CD4-positive, alpha-beta T cell treated with Interleukin-4 for 4 hours (primary cell): ENCODE results near the gene PEA15.

ENCODE experiments used
- DNase-seq: peaks from one replicate; pipeline ENCODE4 v3.0.0-alpha.2; 2020

Gene PEA15

DNA sequence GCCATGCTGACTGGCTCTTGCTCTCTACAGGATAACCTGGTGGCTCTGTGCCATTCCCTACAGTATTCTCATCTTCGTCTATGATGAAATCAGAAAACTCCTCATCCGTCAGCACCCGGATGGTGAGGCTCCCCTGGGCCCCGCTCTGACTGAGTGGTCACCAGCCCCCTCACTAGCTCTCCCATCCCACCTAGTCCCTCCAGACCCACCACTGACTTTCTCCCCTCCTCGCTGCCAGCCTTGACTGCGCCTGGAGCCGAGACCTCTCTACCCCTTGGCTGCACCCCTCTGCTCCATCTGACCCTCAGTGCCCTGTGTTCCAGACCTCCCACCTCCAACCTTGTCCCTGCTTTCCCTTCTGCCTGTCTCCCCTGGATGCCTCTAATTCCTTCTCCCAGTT, 18.9 kb upstream of the PEA15 start:
- DNase-seq = no peak

DNA sequence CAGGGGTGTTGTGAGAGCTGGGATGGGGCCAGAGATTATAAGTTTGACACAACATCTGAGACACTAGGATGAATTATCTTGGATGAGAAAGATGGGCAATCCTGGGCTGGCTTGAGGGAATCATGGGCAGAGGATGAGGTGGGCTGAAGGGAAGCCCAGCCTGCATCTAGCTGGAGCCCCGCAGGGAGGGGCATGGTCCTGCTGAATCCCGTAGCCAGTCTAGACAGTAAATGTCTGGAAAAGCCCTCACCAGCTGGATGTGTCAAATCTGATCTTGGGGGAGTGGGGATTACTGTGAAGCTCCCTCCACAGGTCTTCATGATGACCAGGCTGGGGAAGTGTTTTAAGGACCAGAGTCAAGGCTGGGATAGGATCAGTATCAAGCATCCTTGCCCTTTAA, 18.5 kb upstream of the PEA15 start:
- DNase-seq = no peak

DNA sequence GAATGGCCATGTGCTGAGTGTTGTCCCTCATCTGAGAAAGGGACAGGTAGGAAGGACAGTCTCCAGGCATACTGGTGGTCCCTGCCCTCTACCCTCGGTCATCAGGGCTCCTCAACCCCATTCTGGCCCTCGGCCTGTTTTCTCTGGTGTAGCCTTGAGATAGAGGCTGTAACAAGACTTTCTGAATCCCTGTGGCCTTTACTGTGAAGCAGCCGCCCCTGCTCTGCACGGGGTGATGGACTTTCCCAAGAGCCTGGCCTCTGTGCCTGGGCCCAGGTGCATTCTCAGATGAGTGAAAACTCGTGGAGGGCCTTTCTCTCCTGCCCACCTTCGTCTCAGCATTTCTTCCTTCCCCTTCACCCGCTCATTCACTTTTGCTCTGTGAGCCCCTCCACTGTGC, 17.8 kb upstream of the PEA15 start:
- DNase-seq = no peak

DNA sequence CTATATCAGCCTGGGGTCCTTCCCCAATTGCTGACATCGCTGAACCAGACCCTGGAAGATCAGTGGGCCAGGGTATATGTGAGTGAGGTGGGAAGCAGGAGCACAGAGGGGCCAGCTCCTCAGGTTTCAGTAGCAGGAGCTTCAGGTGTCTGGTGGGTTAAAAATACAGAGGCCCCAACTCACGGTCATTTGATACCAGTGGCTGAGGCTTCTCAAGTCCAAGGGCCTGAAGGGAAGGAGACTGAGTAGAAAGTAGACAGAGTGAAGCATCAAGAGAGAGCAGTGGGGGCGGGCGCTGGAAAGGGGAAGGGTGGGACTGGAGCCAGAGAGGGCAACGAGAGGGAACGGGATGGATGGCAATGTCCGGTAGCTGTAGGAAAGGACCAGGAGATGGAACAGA, 16.8 kb upstream of the PEA15 start:
- DNase-seq = no peak

DNA sequence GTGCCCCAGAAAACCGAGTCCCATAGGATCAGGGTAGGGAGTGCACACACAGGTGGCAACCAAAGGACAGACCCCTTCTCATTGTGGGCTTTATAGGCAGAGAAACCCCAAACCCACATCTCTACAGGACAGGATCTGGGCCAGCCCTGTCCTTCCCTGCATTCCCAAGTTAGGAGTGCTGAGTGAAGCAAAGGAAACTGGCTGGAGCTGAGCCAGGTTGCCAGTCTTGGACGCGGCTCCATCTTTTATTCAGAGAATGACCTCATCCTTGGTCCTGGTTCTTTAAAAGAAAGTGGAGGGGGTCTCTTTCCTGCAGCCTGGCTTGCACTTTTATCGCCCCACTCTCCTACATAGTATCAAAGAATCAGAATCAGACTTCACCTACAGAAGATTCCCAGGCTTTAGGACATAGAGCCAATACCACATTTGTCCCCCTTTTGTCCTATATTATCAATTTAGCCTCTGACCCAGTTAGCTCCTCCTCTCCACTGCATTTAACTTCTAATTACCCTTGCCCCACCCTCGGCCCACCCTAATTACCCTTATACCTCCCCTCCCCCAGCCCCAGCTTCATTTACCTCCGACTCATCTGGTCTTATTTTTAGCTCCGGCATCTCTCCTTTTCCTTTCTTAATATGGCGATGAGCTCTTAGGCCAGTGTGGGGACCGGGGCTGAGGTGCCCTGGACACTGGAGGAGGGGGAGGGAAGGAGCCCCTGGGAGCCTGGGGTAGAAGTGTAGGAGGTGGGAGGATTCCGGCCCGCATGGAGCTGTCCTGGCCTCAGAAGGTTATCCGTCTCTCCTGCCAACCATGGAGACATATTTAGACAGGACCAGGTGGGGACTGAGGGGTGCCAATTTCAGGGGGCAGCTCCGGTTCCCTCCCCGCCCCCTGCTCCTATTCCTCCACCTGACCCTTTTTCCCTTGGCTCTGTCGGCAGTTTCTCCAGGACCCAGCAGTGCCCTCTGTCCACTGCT, 15.2 kb upstream of the PEA15 start, which contains the start of gene CASQ1:
Gene CASQ1 (plus strand): TSS at position 927 of the 977 bp plus-strand sequence. CDS start 177 bp downstream, outside the sequence.
- no peak for DNase-seq

DNA sequence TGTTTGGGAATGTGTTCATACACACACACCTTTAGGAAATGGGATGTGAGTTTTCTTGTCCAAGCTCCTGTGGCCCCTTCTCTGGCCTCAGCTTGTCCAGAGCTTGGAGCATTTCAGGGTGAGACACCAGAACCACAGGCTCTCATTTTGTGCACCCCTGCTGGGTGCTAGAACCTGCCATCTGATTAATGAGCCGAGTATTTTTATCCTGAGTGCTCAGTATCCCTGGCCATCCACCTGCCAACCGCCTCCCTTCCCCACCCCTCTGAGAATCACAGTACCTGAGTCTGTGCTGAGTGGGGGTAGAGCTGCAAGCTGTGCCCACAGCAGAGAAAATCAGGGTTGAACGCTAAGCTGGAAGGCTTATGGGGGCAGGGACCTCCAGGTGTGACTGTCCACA, 13.4 kb upstream of the PEA15 start:
- DNase-seq = no peak

DNA sequence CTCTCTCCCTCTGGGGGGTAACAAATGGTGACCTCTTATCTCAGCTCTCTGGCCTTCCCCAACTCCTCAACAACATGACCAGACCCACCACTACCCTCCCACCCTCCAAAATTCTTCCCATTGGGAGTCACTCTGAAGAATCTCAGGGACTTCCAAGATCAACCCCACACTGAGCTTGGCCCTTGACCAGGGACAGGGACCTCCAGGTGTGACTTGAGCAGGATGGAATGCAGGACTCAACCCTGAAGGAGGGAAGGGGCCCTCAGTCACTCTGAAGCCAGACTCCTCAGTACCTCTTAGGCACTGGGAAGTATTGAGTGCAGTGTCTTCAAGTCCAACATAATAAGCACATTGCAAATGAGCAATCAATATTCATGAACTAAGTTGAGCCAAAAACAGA, 12.9 kb upstream of the PEA15 start:
- no peak for DNase-seq

DNA sequence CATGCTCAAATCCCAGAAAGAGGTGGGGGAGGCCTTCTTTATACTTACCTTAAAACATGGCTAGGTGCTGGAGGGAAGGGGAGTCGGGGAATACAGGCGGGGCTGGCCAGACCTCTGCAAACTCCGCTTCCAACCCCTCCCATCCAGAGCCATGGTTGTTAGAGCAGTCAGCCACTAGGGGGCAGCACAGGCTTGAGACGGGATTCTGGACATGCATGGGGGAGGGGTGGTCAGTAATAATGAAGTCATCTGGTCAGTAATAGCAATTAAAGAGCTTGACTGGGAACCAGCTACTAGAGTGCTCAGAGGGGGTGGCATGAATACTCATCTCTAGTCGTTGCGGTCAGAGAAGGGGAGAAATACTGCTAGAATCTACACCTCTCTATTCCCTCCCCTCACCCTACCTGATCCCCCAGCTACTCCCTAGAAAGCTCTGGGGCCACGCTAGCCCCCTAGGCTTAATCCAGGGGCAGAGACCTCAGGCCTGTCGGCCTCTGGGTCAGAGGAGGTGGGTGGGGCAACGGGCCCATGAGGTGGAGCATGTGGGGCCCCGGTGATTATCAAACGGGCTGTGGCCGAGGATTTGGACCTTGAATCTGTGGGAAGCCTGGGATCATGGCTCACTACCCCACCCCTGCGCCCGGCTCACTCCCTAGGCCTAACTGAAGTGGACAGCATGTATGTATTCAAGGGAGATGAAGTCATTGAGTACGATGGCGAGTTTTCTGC, 11.9 kb upstream of the PEA15 start:
- peak; percentile 71 for DNase-seq

DNA sequence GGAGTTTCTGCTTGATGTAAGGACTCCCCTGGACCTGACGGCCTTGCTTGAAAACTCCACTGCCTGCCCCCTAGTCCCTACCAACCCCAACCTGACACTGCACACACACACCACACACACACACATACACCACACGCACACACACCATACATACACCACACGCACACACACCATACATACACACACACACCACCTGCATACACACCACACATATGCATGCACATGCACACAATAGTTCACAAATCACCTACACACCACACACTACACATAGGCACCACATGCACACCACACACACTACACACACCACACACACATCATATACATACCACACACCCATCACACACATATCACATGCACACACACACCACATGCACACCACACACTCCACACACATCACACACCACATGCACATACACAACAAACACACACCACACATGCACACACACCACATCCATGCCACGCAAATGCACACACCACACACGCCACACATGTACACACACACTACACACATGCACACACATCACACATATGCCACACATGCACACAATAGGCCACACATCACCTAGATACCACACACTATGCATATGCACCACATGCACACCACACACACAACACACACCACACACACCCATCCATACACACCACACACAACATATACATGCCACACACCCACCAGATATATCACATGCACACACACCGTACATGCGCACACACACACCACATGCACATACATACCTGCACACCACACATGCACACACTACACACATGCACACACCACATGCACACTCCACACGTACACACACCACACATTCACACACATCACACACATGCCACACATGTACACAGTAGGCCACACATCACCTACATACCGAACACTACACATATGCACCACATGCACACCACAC, 11.1 kb upstream of the PEA15 start:
- DNase-seq = no peak

DNA sequence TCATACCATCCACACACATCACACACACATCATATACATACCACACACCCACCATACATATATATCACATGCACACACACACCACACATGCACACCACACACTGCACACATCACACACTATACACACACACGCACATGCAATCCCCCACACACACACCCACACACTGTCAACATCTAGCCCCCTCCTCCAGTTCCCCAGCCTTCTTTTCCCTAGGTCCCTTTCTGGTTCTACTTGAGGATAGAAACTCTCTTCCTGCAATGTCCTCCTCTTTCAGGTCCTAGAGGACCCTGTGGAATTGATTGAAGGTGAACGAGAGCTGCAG, 10.5 kb upstream of the PEA15 start:
- no peak for DNase-seq

DNA sequence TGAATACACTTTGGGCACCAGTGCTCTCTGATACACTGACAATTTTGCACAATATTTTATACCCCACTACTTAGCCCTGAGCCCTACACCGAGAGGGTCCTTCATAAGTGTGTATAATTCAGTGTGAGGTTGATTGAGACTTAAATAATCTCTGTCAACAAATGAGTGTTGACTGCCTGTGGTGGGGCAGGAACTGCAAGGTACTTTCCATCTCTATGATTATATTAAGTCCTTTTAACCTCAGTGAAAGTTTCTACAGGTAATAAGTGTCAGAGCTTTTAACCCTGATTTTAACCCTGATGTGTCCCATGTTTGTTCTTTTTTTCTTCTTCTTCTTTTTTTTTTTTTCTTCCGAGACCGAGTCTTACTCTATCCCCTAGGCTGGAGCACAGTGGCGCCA, 9.0 kb upstream of the PEA15 start:
- no peak for DNase-seq

DNA sequence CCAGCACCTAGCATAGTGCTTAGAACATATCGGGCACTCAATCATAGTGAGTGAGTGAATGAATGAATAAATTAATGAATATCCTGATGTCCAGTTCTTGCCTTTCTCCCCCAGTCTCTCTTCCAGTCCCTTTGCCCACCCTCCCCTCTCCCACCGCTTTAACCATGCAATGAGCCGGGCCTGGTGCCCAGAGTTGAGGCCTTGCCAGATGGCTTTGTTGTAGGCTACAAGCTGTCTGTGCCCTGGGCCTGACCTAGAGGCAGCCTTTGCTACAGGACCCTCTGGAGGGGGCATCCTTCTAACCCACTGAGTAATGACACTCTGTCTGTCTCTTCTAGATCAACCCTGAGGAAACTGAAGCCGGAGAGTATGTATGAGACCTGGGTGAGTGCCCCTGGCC, 8.0 kb upstream of the PEA15 start:
- DNase-seq = no peak

DNA sequence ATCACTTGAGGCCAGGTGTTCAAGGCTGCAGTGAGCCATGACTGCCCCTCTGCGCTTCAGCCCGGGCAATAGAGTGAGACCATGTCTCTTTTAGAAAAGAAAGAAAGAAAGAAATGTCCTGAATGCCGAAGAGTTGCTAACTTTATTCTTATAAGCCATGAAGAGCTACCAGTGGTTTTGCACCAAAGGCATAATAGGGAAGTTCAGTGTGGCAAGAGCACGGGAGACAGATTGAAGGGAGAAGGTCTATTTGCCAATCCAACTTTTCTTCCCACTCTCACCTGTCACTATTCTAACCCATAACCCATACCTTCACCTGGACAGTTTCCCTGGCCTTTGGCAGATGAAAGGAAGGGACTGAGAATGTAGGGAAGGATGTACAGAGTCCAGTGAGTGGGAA, 4.4 kb upstream of the PEA15 start:
- no peak for DNase-seq

DNA sequence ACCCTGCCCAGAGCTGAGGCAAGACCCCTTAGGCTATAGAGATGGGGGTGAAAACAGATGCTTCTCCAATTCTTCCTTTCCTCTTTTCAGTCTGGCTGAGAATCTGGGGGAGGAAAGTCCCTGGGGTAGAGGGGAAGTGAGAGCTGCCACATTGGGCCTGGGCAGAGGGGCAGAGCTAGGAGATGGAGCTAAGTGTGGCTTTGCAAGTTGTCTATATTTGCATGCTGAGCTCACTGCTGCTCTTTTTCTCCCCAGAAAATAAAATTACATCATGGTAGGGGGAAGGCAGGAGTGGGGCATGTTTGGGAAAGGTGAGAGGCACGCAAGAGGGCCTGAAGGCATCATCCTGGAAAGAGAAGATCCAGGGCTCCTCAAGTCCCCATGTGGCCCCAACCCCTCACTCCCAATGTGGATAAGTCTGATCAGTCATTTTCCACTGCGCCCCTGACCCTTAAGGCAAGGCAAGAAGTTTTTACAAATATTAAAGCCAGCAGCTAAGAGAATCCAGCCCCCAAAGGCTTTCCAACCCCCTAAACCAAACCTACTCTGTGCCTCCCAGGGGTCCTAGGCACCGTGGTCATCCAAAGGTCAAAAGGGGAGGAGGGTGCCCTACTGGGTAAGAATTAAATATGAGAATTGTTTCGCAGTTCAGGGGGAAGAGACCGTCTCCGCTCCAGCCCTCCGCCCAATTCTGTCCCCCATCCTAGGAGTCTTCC, 500 bp upstream of the PEA15 start:
- peak; percentile 22 for DNase-seq

DNA sequence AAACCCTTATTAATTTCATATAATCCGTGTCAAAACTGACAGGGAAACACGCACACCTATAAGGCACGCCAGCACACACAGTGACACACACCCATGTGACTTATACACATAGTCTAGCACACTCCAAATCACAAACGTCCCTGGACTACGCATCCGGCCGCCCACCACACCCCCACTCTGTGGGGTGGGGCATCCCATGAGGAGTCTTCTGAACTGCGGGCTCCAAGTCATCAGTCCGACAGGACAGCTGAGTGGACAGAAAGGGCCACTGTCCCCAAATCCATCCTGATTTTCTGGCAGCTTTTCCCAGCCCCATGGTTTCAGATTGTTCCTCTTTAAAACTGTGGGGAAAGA, 829 bp downstream of the PEA15 start:
- peak; percentile 63 for DNase-seq

DNA sequence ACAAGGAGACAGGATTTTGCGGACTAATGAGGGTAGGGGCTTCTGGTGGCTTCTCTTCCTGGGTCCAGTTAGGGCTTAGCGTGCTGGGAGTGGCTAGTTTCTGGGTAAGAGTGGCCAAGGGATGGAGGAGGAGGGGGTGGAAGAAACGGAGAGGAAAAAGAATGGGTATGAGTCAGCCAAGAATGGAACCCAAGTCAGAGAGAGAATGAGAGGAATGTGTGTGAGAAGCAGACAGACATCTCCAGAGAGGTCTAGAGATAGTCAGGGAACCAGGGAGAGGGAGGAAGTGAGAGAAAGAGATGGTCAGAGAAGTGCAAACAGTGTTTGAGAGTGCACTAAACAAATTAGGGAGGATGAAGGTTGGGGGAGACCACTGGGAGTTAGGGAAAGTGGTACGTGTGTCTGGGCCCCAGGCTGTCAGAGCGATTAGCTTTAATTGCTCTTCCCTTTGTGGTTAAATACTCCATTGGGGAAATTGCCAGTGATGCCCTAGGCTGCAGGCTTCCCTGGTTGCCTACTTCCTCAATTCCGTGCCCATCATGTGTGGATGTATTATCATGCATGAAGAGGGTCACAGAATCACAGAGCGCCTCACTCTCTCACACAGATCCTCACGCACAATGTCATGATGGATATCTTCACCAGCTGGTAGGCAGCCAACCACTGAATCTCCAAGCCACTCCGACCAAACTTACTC, 1.4 kb downstream of the PEA15 start:
- DNase-seq = no peak

DNA sequence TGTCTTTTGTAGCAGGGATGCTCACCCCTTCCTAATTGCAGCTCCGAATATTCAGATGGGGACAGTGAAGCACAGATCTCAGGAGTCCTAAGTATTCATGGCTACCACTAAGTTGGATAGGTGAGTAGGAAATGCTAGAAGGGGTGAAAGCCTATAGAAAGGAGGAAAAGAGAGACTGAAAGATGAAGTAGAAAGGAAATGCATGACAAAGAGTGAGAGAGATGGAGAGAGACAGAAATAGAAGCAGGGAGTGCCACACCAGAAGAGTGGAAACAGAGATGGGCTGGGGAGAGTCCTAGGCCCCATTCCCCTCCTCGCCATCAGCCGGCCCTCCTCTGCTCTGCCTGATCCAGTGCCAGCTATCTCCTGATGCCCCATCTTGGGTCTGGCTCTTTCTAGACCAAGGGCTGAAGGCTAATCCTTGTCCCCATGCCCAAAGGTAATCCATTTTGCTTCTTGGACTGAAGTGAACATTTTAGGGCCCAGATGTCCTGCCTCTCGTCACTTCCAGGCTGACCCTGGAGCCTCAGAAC, 2.0 kb downstream of the PEA15 start:
- DNase-seq = no peak

DNA sequence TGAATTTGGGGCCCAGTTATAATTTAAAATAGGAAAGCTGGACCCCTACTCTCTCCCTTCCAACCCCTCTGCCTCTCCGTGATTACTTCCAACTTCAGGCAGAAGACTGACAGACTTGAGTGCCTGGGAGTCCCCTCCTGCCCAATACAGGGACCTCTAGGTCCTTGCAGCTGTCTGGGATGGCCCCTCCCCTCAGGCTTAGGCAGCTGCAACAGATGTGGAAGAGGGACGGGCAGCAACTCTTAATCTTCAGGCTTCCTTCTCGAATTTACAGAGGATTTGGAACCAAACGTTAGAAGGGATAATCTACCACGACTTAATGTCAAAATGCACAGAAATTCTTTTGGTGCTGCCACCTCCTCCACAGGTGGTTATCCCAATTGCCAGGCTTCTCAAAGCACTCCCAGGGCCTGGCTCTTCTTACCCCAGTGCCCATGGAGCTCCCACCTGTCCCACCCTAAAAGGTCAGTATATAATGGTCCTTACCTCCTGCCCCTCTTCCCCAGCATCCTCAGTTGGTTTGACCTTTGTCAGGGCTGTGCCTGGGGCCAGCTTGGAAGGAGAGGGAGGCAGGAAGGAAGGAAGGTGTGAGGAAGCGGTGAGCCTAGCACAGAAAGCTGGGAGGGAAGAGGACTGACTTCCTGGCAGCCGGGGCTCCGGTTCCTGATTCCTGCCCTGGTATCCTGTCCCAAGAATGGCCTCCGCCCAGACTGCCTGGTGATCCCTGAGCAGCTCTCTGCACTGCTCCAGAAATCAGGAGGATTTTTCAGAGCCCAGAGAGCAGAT, 2.8 kb downstream of the PEA15 start:
- DNase-seq = no peak

DNA sequence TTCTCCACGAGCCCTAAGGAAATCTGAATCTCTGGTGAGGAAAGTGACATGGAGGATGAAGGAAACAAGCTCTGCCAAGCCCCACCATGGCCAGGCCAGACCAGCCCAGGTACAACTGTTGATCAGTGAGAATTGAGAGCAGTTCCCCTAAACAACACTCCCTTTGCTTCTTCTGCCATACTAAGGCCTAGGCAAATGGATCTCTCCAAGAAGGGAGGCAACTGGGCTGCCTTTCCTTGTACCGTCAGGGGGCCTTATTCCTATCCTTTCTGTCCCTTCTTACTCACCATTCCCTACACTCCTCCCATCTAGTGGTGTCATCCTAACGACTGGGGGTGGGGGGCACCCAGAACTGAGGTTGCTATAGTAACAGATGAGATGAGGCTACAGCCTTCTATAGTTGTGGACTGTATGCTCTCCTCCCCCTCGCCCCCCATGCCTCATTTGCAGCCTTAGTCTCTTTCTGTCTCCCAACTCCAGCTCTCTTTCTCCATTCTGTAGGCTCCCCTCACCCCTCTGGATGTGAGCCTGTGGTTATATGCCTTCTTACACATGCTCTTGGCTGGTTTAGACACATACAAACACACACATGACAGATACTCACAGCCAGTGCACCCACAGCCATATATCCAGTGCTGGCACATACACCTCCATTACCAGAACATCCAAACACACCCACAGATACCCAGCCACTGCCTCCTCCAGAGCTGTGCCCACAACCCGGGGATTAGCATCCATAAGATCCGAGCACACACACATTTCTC, 3.6 kb downstream of the PEA15 start:
- DNase-seq = no peak
